H9 (cell line): ENCODE data around the gene MAN2C1. TPM values are rescaled to one million over a fixed set of nuclear protein-coding genes. Genes with fewer than 3 reads are reported as not detected.

Experiments used
- DNase-seq: peaks from one replicate; pipeline ENCODE4 v3.0.0-alpha.2; 2017
- H2AFZ ChIP-seq: one replicate; pipeline ENCODE4 v1.6.1; 2013; ENCODE audit warnings: mild to moderate bottlenecking, low read length, control low read depth, moderate library complexity
- H2AK5ac ChIP-seq: 2 replicates; pipeline ENCODE4 v1.6.1; 2013; ENCODE audit warnings: low read length, control low read depth, mixed read lengths; ENCODE audit not compliant: insufficient read length
- H2BK120ac ChIP-seq: one replicate; pipeline ENCODE4 v1.6.1; 2013; ENCODE audit warnings: low read depth, mild to moderate bottlenecking, low read length, control low read depth, inconsistent platforms; ENCODE audit not compliant: poor library complexity, severe bottlenecking
- H2BK12ac ChIP-seq: 2 replicates; pipeline ENCODE4 v1.6.1; 2013; ENCODE audit warnings: low read length, control low read depth, mixed read lengths, low read depth; ENCODE audit not compliant: insufficient read length
- H2BK15ac ChIP-seq: 2 replicates; pipeline ENCODE4 v1.6.1; 2013; ENCODE audit warnings: low read depth, low read length, control low read depth
- H2BK20ac ChIP-seq: one replicate; pipeline ENCODE4 v1.6.1; 2013; ENCODE audit warnings: low read depth, mild to moderate bottlenecking, low read length, control low read depth, inconsistent platforms; ENCODE audit not compliant: poor library complexity, severe bottlenecking
- H2BK5ac ChIP-seq: 2 replicates; pipeline ENCODE4 v1.6.1; 2013; ENCODE audit warnings: low read length, control low read depth, mixed read lengths; ENCODE audit not compliant: insufficient read length
- H3K14ac ChIP-seq: 2 replicates; pipeline ENCODE4 v1.6.1; 2013; ENCODE audit warnings: low read length, control low read depth; ENCODE audit not compliant: insufficient read depth
- H3K18ac ChIP-seq: 2 replicates; pipeline ENCODE4 v1.6.1; 2013; ENCODE audit warnings: low read depth, mild to moderate bottlenecking, mixed read lengths, low read length, control low read depth; ENCODE audit not compliant: insufficient read length
- H3K23ac ChIP-seq: 2 replicates; pipeline ENCODE4 v1.6.1; 2013; ENCODE audit warnings: low read length, control low read depth, mixed read lengths, low read depth; ENCODE audit not compliant: insufficient read length
- H3K23me2 ChIP-seq: 2 replicates; pipeline ENCODE4 v1.6.1; 2013; ENCODE audit warnings: low read depth, mild to moderate bottlenecking, mixed read lengths, low read length, control low read depth; ENCODE audit not compliant: insufficient read length, poor library complexity, severe bottlenecking
- H3K27ac ChIP-seq: 2 replicates; pipeline ENCODE4 v1.5.1; 2013; ENCODE audit warnings: low read length, control low read depth, mixed read lengths, low read depth; ENCODE audit not compliant: insufficient read length
- H3K27me3 ChIP-seq: 2 replicates; pipeline ENCODE4 v1.6.1; 2013; ENCODE audit warnings: low read length, control low read depth, inconsistent platforms; ENCODE audit not compliant: insufficient read depth
- H3K4ac ChIP-seq: 2 replicates; pipeline ENCODE4 v1.6.1; 2013; ENCODE audit warnings: low read depth, mild to moderate bottlenecking, control low read depth, inconsistent platforms, low read length, moderate library complexity
- H3K4me1 ChIP-seq: 2 replicates; pipeline ENCODE4 v1.6.1; 2013; ENCODE audit warnings: low read length, control low read depth, inconsistent platforms; ENCODE audit not compliant: insufficient read depth
- H3K4me2 ChIP-seq: 2 replicates; pipeline ENCODE4 v1.6.1; 2013; ENCODE audit warnings: low read length, control low read depth, mixed read lengths; ENCODE audit not compliant: insufficient read length, insufficient read depth
- H3K56ac ChIP-seq: 2 replicates; pipeline ENCODE4 v1.6.1; 2013; ENCODE audit warnings: low read depth, mild to moderate bottlenecking, mixed read lengths, low read length, control low read depth; ENCODE audit not compliant: insufficient read length
- H3K79me1 ChIP-seq: 2 replicates; pipeline ENCODE4 v1.6.1; 2013; ENCODE audit warnings: low read depth, mild to moderate bottlenecking, moderate library complexity, low read length, control low read depth, inconsistent platforms; ENCODE audit not compliant: insufficient read depth, poor library complexity, severe bottlenecking
- H3K79me2 ChIP-seq: 2 replicates; pipeline ENCODE4 v1.6.1; 2013; ENCODE audit warnings: low read length, control low read depth, inconsistent platforms; ENCODE audit not compliant: insufficient read depth
- H3K9ac ChIP-seq: 2 replicates; pipeline ENCODE4 v1.6.1; 2013; ENCODE audit warnings: low read length, control low read depth, mixed read lengths; ENCODE audit not compliant: insufficient read length; ENCODE audit errors: extremely low read depth
- H3K9me3 ChIP-seq: one replicate; pipeline ENCODE4 v1.6.1; 2013; ENCODE audit warnings: low read depth, low read length, inconsistent platforms; ENCODE audit not compliant: control insufficient read depth
- H3T11ph ChIP-seq: one replicate; pipeline ENCODE4 v1.6.1; 2013; ENCODE audit warnings: mild to moderate bottlenecking, low read length, control low read depth, inconsistent platforms
- H4K20me1 ChIP-seq: one replicate; pipeline ENCODE4 v1.6.1; 2013; ENCODE audit not compliant: control insufficient read depth, insufficient read length, insufficient read depth
- H4K5ac ChIP-seq: 2 replicates; pipeline ENCODE4 v1.6.1; 2013; ENCODE audit warnings: low read depth, mild to moderate bottlenecking, mixed read lengths, low read length, control low read depth; ENCODE audit not compliant: insufficient read length
- H4K8ac ChIP-seq: replicated peaks from 2 replicates; pipeline ENCODE4 v1.6.1; 2013; ENCODE audit warnings: low read length, control low read depth, mixed read lengths, low read depth; ENCODE audit not compliant: insufficient read length
- H4K91ac ChIP-seq: 2 replicates; pipeline ENCODE4 v1.6.1; 2013; ENCODE audit warnings: low read depth, mild to moderate bottlenecking, moderate library complexity, mixed read lengths, low read length, control low read depth; ENCODE audit not compliant: insufficient read length
- H3K27ac Mint-ChIP-seq, 3 experiments: 2 replicates in 2 of 3; 3 replicates in 1 of 3; pipeline ENCODE4 v1.8.0; 2020 to 2021; ENCODE audit warnings: mixed read lengths in 3 of 3, mild to moderate bottlenecking in 1 of 3, moderate library complexity in 1 of 3
- H3K27me3 Mint-ChIP-seq: 2 replicates; pipeline ENCODE4 v1.8.0; 2021; ENCODE audit warnings: low read depth, mild to moderate bottlenecking, moderate library complexity, mixed read lengths
- H3K36me3 Mint-ChIP-seq, 3 experiments: 2 replicates in 2 of 3; 3 replicates in 1 of 3; pipeline ENCODE4 v1.8.0; 2020 to 2021; ENCODE audit warnings: low read depth in 3 of 3, mixed read lengths in 3 of 3; ENCODE audit not compliant: insufficient read depth in 1 of 3
- H3K4me1 Mint-ChIP-seq, 2 experiments: 2 replicates each; pipeline ENCODE4 v1.8.0; 2020; ENCODE audit warnings: mixed read lengths in 2 of 2
- H3K4me3 Mint-ChIP-seq, 2 experiments: 2 replicates in 1 of 2; 3 replicates in 1 of 2; pipeline ENCODE4 v1.8.0; 2020 to 2021; ENCODE audit warnings: mild to moderate bottlenecking in 2 of 2, mixed read lengths in 2 of 2, moderate library complexity in 1 of 2
- H3K9me3 Mint-ChIP-seq, 2 experiments: 2 replicates in 1 of 2; 3 replicates in 1 of 2; pipeline ENCODE4 v1.8.0; 2020; ENCODE audit warnings: mild to moderate bottlenecking in 2 of 2, mixed read lengths in 2 of 2, moderate library complexity in 1 of 2
- WGBS: extraction: QIAGEN DNeasy Blood & Tissue Kit; methylation state at CpG from one replicate; pipeline ENCODE4 v1.1.7; 2013; ENCODE audit warnings: missing lambda C conversion rate, low lambda C conversion rate, mixed read lengths; ENCODE audit not compliant: insufficient read length; ENCODE audit errors: extremely low coverage; 5-methylcytosine and 5-hydroxymethylcytosine counted together
- total RNA-seq: library from RNA; stranded (reverse); gene quantifications from 2 replicates; pipeline ENCODE4 v1.2.1, GENCODE V29; 2021
- TF ChIP-seq, protein P1 (sequence below): fragments of 200-600 bp; sonication (generic); conservative IDR thresholded peaks from 3 replicates; pipeline ENCODE4 v1.8.0; 2021; ENCODE audit warnings: antibody characterized with exemption, mild to moderate bottlenecking

Gene MAN2C1
- total RNA-seq, 1 experiment from 2014 or later: 112 TPM

DNA sequence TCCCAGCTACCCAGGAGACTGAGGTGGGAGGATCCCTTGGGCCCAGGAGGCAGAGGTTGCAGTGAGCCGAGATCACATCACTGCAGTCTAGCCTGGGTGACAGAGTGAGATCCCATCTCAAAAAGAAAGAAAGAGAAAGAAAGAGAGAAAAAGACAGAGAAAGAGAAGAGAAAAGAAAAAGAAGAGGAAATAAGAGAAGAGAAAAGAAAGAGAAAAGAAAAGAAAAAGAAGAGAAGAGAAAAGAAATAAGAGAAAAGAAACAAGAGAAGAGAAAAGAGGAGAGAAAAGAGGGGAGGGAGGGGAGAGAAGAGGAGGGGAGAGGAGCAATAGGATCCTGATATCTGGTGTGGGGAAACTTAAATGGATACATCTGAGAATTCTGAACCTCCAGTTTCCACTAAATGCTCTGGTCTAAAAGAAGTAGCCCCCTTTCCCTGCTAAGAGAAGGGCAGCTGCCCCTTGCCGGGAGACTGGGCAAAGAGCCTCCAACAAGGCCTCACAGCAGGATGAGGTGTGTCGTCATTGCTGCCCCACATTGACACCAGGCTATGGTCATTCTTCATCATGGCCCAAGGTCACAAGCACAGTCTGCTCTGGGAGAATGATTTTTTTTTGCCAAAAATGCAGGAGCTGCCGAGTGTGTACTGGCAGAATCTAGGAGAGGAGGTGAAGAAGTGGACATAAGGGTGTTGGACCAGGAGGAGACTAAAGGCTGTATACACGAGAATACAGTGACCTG, 53.7 kb downstream of the MAN2C1 start:
- Histone ChIP-seq H2BK5ac (no peak overlapping the region), H3K23me2 (no peaks in the 10 kb centered on the region), H4K8ac (no peak overlapping the region), H4K91ac (no peak overlapping the region), H3K14ac (no peak overlapping the region), H3T11ph (no peak overlapping the region), H3K4ac (no peak overlapping the region), H2AFZ (no peak overlapping the region), H2BK12ac (no peak overlapping the region), H2AK5ac (no peak overlapping the region), H3K9ac (no peak overlapping the region), H3K79me2 (no peaks in the 10 kb centered on the region), H3K23ac (no peak overlapping the region), H3K27ac (no peak overlapping the region), H3K4me2 (no peak overlapping the region), H3K79me1 (no peaks in the 10 kb centered on the region), H3K56ac (no peak overlapping the region), H3K27me3 (no peaks in the 10 kb centered on the region), H2BK15ac (no peak overlapping the region), H2BK20ac (no peak overlapping the region), H3K18ac (no peak overlapping the region), H2BK120ac (no peak overlapping the region), H3K9me3 (no peaks in the 10 kb centered on the region), H4K5ac (no peak overlapping the region), H4K20me1 (no peaks in the 10 kb centered on the region), H3K4me1 (no peaks in the 10 kb centered on the region)
- no peak overlapping the region for H3K4me3 Mint-ChIP-seq
- H3K9me3 Mint-ChIP-seq: no peaks in the 10 kb centered on the region
- H3K27ac Mint-ChIP-seq: no peak overlapping the region
- no peak for DNase-seq
- H3K4me1 Mint-ChIP-seq: no peaks in the 10 kb centered on the region
- WGBS: no CpG with 5 or more reads among the region's 5 CpGs
- peaks cover 17% of the 10 kb centered on the region for H3K27me3 Mint-ChIP-seq
- H3K36me3 Mint-ChIP-seq: no peaks in the 10 kb centered on the region
- TF ChIP-seq, protein P1, sequence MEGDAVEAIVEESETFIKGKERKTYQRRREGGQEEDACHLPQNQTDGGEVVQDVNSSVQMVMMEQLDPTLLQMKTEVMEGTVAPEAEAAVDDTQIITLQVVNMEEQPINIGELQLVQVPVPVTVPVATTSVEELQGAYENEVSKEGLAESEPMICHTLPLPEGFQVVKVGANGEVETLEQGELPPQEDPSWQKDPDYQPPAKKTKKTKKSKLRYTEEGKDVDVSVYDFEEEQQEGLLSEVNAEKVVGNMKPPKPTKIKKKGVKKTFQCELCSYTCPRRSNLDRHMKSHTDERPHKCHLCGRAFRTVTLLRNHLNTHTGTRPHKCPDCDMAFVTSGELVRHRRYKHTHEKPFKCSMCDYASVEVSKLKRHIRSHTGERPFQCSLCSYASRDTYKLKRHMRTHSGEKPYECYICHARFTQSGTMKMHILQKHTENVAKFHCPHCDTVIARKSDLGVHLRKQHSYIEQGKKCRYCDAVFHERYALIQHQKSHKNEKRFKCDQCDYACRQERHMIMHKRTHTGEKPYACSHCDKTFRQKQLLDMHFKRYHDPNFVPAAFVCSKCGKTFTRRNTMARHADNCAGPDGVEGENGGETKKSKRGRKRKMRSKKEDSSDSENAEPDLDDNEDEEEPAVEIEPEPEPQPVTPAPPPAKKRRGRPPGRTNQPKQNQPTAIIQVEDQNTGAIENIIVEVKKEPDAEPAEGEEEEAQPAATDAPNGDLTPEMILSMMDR: no peak
